CD4-positive, alpha-beta T cell treated with Interleukin-1 beta for 1 hour (primary cell): ENCODE measurements around the gene RYR2.
A peak's percentile ranks its signal among the peaks of the same experiment; 100 is the strongest.
"Not testable (repeated sequence)": the region's sequence is repeated elsewhere in the genome, so short reads cannot be mapped to it uniquely, and the experiment has no call there.

Source experiments
- DNase-seq, 2 donors: peaks; one replicate each; pipeline ENCODE4 v3.0.0-alpha.2; 2020 to 2022

Gene RYR2

GRCh38 chr1:237371477-237371876 is 329.5 kb downstream of the RYR2 start:
- not testable (repeated sequence) for DNase-seq

DNA sequence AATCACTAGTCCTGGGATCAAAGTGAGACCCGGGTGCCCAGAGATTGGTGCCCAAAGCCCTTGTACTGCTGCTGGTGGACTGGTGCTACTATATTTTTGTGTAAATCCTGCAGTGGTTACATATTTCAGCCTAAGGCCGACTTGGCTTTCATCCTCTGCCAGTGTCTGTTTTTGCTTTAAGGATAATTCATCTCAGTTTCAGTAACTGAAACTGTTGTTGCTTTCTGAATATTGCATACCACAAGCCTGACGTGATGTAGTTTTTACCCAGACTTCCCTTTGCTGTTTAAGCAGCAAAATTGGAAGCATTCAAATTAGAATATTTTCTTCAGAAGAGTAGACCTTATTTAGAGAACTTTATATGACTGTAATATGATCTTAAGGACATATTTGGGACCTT is 341.8 kb downstream of the RYR2 start:
- no peak for DNase-seq

DNA sequence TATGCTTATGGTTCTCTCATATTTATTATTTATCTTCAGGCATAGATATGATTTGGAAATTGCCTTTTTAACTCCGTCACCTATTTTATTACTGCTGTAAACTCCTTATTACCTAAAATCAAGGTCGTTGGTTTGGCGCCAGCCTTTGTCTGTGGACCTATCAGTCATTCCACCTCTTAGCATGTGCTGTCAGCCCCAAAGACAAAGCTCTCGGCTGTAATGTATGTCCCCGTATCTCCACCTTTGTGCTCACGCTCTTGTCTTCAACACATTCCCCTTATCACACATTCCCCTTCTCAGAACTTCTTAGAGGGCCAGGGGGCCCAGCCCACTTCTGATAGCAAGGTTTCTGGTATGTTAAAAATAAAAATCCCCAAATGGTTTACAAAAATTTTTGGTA is 342.2 kb downstream of the RYR2 start:
- no peak for DNase-seq

GRCh38 chr1:237386362-237387143 is 344.6 kb downstream of the RYR2 start:
- DNase-seq: no peak

GRCh38 chr1:237387144-237387505 is 345.1 kb downstream of the RYR2 start:
- no peak for DNase-seq

DNA sequence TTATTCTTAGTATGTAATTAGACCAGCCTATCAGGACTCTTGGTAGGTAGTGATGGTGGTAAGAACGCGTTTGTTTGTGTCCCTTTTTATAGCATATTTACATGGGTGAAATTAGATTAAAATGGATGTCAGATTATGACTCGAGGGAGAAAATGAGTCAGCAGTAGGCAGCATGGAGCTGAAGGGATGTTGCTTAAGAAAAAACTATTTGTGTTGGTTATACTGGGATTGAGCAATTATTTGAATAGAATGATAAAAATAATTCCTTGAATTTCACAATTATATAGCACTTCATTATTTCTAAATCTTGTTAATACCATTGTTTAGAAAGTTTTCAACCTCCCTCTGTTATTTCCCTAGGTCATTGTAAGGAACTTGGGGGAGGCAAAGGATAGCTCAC is 348.8 kb downstream of the RYR2 start:
- DNase-seq: no peak

- no peak for DNase-seq
These were observed 351.6 kb downstream of the RYR2 start for GRCh38 chr1:237393632-237394031.

- DNase-seq: no peak
These were observed 352.3 kb downstream of the RYR2 start for GRCh38 chr1:237394281-237394680.

DNA sequence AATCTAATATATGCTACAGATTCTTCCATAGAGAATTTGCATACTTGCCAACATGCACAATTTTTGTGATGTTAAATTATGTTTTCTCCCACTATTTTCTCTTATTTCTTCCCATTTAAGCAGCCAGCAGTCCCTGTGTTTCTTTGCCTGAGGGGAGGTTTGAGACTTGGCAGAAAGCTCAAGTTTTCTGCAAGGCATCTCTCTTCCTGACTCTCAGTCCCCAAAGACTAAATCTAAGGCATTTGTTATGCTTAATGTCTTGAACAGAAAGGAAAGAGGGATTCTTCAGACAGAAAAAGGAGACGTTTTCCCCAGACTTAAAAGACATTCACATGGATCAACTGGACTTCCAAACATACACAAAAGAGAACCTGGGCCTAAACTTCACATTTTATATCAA is 354.4 kb downstream of the RYR2 start:
- no peak for DNase-seq

GRCh38 chr1:237398751-237399150 is 356.8 kb downstream of the RYR2 start:
- no peak for DNase-seq

DNA sequence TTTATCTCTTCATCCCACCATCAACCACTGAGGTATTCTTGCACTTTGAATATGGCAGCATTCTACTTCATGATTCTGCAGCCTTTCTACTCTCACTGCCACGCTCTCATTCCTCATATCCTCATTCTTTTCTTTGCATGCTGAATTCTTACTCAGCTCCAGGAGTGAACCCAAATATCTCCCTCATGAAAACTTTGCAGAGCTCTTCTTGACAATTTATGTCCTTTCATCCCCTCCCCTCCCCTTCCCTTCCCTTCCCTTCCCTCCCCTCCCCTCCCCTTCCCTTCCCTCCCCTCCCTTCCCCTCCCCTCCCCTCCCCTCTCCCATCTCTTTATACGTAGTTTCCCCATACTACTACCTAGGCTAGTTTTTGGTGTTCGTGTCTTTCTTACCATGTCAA is 363.9 kb downstream of the RYR2 start:
- no peak for DNase-seq

GRCh38 chr1:237411621-237412020 is 369.6 kb downstream of the RYR2 start:
- peak in 1 of 2 donors; percentile 61 for DNase-seq

DNA sequence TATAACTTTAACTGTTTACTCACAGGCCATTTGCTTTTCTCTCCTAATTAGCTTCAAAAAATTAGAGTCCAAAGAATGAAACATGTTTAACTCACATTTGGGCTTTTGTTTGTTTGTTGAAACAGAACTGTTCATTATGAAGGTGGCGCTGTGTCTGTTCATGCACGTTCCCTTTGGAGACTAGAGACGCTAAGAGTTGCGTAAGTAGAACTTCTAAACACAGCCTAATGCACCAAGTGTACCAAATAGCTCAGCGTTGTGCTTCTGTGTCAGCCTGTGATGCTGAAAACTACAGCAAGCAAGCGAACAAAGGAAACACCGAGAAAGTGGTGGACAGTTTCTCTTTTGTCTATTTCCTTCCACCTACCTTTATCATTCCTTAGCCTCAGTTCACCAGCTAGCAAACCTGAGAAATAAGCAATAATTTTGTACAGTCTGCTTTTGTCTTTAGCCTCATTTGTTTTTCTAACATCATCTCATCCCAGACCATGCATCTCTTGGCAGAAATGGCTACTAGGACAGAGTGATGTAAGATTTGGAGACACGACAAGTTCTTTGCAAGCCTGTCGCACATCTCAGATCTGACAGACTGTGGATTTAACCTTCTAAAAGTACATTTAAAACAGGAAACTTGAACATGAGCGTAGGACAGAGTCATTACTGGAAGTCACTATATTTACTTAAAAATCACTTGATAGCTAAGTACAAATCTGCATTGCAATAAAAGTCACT is 375.1 kb downstream of the RYR2 start:
- DNase-seq: no peak

GRCh38 chr1:237428809-237429208 is 386.8 kb downstream of the RYR2 start:
- DNase-seq: no peak

DNA sequence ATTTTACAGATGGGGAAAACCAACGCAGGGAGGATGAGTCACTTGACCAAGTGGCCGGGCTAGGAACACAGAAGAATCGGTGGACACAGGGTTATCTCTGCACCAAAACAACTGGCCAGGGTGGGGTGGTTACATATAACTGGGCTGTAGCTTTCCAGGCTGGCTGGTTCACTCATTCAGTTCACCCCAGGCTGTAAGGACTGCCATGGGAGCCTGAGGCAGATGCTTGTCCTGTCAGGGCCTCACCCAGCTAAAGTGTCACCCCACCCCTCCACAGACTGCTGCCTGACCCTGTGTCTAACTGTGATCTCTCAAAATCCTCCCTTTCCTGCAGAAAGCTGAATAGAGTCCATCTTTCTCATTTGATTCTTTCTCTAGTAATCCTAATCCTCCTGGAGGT is 387.3 kb downstream of the RYR2 start:
- no peak for DNase-seq

DNA sequence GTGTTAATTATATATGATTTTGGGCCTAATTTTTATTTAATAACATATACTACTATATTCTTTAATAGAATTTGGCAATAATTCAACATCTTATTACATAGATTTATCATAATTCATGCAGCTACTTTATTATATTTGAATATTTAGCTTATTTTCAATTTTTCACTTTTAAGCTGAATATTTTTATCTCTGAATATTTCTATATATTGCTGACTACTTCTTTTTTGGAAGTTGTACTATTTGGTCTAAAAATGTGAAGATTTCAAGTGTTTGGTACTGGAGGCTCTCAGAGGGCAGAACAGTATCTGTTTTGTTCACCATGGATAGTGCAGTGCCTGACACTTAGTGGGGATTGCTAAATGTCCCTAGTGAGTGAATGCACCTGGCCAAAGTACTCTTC is 389.5 kb downstream of the RYR2 start:
- DNase-seq: no peak

DNA sequence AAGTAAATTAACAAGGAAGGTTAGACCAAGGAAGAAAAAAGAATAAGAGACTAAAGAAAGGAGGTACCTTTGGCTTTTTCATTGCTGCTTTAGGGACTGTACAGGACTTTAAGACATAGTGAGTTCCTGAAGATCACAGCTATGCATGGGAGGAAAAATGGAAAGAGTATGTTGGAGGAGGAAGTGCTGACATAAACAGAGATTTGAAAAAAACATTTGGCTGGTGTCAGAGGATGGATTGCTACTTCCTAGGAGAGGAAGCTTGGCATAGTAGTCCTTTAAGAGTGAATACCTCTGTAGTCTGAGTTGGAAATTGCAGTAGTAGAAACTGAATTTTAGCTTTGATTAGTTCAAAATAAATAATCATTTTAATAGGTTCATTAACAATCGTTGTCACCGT is 398.4 kb downstream of the RYR2 start:
- DNase-seq: no peak

DNA sequence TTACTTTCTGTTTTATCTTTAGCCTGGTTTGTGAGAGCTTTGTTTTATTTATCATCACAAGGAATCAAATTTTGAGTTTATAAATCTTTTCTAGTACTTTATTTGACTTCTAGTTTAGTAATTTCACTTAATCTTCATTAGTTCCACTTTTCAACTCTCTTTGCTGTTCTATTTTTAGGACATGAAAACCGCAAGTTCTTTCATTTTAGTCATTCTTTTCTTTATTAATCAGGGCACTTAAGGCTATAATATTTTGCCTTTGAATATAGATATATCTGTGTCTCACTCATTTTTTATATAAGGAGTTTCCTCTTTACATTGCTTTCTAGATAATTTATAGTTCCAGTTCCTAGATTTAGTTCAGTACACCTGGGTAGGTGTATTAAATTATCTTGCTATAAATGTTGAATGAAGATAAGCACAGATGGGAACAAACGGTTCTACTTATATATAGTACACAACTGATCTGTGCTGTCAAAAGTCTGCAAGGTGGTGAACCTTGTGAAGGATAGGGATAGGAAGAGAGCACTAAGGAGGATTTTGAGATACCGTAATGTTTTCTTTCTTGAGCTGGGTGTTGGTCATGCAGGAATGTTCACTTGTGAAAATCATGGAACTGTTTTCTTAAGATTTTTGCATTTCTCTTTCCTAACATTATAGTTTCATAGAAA is 402.3 kb downstream of the RYR2 start:
- DNase-seq: no peak

DNA sequence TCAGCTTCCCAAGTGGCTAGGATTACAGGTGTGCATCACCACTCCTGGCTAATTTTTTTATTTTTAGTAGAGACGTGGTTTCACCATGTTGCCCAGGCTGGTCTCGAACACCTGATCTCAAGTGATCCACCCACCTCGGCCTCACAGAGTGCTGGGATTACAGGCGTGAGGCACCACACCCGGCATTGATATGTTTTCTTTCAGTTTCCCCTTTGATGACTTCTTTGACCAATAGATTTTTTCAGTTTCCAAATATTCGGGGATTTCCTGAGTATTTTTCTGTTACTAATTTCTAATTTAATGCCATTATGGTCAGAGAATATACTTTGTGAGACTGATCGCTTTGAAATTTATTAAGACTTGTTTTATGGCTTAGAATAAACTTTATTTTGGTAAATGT is 406.1 kb downstream of the RYR2 start:
- DNase-seq: no peak

DNA sequence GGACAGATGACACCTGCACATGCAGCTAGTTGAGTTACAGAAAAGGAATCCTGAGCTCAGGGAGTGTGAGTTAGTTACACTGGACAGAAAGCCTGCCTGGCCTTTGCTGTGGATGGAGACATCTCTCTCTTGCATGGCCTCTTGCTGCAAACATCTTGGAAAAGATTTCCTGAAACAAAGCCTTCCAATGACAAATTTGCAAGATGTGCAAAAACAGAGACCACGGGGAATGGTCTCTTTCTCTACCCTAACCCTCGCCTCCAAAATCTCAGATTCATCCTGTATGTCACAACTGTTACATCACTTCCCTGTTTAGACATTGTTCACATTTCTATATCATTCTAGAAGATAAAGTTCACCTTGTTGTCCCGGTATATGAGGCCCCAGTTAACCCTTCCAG is 415.6 kb downstream of the RYR2 start:
- no peak for DNase-seq

GRCh38 chr1:237467320-237467719 is 425.3 kb downstream of the RYR2 start:
- no peak for DNase-seq

- DNase-seq: no peak
These were observed 428.8 kb downstream of the RYR2 start for GRCh38 chr1:237470712-237471338.

GRCh38 chr1:237471377-237471776 is 429.4 kb downstream of the RYR2 start:
- no peak for DNase-seq

DNA sequence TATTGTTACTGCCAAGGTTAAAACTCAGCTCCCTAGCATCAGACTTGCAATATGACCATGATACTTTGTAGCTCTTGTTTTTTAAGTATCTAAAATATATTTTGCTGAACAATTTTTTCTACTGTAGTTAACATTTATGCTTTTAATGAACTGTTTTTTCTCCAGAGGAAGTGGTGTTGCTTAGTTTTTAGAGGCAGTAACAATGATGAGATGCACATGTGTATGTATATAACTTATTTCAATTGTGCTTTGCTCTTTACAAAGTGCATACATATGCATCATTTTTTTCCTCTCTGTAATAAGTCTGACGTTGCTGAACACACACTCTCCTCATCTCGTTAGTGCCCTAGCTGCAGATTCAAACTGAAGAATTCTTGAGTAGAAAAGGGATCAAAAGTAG is 430.0 kb downstream of the RYR2 start:
- DNase-seq: no peak
